Measurements from ENCODE around the gene DDOST.
A peak's percentile ranks its signal among the peaks of the same experiment; 100 is the strongest.

Gene DDOST

DNA sequence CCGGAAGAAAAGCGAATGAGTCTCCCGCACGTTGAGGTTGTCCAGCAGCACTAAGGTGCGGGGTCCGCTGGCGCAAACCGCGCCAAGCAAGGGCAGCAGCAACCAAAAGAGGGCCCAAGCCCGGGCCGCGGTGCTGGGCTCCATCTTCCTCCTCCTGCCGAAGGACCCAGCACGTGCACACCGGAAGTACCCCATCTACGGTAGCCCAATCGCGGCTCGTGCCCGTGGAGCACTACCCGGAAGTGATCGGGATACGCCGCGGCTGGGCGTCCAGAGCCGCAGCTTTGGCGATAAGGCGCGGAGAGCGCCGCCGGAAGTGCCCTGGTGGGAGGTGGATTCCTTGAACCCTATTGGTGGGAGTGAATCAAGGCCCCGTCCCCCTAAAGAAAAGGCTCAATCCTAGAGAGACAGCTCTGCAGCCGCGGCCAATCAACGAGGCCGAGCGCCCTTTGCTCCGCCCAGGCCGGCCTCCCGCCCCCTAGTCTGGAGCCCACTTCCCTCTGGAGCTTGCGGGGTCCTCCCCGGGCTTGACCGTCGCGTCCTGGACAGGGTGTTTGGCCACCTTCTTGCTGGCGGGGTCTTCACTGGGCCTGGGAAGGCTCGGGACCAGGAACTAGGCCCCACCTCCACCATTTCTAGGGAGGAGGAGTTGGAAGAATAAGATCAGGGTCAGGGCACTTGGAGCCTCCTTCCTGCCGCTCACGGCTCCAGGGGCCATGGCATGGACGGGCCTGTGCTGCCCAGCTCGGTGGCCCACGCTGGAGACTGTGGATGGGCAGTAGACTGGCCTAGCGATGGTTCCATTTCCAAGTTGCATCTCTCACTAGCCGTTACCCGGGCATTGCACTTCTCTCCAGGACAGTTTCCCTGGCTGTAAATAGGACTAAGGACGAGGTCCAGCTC, at the start of gene DDOST:
Gene DDOST, minus strand, starts transcription at position 163 of the 903 bp plus-strand sequence. Its CDS starts 19 bp downstream, at position 144.
- DNase-seq (ENCODE audit: low spot score): peak; percentile 96

DNA sequence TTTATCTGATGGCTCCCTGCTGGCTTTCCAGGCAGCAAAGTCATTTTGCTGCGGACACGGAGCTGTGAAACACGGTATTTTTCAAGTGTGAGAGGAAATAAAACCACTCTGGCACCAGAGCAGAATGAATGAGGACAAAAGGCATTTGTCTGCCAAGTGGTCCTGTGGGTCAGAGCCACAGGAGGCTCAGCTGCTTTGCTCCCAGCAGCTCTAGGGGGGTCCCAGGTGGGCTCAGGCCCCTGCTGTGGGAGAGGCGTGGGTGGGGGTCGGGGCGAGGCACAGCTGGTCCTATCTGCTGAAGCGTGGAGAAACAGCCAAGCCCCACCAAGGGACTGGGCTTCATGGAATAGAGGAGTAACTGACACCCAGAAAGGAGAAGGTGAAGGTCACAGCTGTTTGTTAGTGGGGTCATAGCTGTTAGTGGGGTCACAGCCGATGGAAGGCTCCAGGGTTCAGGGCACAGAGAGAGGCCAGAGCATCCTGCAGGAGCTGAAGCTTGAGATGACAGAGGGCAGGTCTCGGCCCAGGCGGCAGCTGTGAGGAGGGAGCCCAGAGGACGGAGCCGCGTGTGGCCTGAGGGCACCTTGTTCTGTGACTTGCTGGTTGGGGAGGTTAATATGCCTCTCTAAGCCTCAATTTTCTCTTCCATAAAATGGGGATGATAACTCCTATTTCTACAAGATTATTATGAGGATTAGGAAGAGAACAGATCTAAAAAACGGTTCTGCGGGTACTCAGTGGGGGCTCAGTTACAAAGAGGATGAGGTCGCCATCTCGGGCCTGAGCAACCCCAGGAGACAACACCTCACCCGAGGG, 49.5 kb upstream of the DDOST start:
- no peak for DNase-seq (ENCODE audit: low spot score)

DNA sequence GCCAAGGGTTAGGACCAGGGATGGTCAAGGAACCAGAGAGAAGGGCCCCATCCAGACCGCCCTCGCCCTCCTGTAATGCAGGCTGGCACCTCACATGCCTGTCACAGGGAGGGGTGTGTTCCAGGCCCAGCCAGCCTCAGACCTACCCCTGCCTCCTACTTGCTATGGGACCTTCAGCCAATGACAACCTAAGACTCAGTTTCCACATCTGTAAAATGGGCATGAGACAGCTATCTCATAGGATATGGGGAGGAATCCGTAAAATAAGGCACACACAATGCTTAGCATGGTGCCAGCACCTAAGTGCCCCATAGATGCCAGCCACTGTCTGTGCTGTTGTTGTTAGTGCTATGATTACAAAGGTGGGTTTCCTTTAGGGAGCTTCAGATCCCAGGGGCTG, 48.7 kb upstream of the DDOST start:
- no peak for DNase-seq (ENCODE audit: low spot score)

DNA sequence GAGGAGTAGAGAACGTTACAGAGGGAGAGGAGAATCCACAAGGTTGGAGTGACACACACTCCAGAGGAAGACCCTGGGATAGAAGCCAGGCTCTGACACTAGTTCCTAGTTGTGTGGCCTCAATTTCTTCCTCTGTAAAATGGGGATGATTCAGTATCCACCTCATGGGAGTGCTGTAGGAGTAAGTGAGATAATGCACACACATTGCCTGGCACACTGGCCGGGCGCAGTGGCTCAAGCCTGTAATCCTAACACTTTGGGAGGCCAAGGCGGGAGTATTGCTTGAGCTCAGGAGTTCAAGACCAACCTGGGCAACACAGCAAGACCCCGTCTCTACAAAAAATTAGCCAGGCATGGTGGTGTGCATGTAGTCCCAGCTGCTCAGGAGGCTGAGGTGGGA, 47.7 kb upstream of the DDOST start:
- DNase-seq (ENCODE audit: low spot score): no peak

DNA sequence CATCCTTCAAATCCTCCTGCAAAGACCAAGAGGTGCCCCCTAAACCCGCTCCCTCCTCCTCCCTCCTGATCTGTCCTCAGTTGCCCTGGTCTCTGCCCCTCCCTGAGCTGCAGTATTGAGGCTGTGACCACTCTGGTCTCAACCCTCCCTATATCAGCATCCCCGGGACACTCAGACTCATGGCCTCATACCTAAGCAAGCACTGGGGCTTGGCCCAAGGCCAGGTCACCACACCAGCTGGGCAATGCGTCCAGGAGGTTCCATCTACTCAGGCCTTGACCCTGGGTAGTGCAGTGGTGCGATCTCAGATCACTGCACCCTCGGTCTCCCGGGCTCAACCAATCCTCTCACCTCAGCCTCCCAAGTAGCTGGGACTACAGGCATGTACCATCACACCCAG, 46.9 kb upstream of the DDOST start:
- DNase-seq (ENCODE audit: low spot score): no peak

DNA sequence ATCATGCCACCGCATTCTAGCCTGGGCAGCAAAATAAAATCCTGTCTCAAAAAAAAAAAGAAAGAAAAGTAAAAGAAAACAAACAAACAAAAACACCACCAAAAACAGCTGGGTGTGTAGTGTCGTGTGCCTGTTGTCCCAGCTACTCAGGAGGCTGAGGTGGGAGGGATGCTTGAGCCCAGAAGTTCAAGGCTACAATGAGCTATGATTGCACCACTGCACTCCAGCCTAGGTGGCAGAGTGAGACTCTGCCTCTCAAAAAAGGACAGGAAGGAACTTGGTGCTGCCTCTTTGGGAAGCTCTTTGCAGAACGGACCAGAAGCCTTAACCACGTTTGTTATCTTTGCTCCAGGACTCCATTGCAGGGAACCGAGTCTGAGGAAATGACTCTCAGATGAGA, 45.7 kb upstream of the DDOST start:
- no peak for DNase-seq (ENCODE audit: low spot score)

DNA sequence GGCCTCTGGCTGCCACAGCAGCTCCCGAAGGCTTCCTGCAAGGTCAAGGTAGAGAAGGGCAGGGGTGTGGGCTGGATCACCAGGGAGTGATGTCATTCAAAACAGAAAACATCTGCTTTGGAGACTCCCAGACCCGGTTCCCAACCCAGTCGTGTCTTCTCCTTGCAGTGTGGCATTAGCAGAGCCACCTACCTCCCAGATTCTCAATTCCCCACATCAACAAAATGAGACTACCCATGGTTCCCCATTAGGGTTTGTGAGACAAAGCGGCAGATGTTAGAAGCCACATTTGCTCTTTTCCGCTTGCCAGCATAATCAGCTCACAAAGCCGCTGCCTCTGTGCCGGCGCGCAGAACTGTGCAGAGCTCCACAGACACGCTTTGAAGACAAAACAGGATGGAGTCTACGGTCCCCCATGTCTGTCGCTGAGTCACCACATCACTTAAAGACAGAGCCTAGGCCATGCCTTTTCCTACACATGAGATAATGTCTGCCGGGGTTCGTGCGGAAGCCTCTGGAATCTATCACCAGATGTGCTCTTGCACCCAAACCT, 44.1 kb upstream of the DDOST start:
- DNase-seq (ENCODE audit: low spot score): no peak

DNA sequence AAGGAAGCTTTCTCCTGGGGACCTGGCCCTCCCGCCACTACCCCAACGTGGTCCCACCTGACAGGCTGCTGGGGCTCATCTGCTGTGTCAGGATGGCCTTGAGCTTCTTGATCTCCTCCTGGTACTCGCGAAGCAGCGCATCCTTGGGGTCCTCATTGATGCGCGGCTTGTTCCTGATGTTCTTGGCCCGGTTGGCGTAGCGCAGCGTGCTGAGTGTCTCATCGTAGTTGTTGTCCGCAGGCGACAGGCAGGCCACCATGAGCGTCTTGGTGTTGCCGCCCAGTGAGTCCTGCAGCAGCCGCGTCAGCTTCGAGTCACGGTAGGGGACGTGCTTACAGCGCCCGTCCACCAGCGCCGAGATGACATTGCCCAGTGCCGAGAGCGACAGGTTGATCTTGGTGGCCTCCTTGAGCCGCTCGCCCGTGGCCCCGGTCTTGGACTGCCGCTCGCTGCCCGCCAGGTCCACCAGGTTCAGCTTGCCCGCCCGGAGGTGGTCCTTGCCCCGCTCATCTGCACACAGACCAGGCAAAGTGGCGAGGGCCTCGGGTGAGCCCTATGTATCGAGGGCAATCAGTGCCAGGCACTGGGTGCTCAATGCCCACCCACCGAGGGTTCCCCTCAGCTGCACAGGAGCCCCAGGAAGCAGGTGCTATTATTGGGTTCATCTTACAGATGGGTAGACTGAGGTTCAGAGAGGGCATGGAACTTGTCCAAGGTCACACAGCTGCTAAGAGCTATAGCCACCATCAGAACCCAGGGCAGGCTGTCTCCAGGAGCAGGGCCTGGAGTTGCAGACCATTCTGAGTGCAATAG, 43.4 kb upstream of the DDOST start:
- no peak for DNase-seq (ENCODE audit: low spot score)

DNA sequence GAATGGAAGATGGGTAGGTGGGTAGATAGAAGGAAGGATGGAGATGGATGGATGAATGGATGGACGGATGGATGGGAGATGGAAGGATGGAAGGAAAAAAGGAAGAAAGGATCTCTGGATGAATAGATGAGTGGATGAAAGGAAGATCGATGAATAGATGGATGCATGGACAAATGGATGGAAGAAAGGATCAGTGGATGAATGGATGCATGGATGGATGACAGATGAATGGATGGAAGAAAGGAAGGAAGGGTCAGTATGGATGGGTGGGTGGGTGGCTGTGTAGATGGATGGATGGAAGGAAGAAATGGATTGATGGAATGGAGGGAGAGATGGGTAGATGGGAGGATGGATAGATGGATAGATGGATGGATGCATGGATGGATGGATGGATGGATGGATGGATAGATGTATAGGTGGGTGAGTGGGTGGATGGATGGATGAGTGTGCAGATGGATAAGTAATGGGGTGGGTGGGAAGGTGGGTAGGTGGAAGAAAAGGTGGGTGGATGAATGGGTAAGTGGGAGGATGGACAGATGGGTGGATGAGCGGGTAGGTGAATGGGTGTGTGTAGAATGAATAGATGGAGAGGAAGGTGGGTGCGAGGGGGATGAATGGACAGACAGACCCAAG, 42.1 kb upstream of the DDOST start:
- DNase-seq (ENCODE audit: low spot score): no peak

DNA sequence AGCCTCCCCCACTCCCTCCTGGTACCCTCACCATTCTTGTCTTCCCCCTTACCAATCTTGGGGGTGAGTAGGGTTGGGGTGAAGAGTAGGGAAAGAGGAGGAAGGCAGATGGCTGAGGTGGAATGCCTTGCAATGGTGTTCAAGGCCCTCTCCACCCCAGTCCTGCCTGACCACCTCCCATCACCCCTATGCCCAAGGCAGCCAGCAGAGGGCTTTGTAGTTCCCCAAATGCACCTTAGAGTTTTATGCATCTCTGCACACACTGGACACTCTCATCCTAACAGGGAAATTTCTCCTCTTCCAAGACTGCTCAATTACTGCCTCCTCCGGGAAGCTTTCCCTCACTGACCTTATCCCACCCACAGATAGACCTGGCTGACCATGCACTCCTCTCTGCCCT, 41.2 kb upstream of the DDOST start:
- DNase-seq (ENCODE audit: low spot score): peak; percentile 53

DNA sequence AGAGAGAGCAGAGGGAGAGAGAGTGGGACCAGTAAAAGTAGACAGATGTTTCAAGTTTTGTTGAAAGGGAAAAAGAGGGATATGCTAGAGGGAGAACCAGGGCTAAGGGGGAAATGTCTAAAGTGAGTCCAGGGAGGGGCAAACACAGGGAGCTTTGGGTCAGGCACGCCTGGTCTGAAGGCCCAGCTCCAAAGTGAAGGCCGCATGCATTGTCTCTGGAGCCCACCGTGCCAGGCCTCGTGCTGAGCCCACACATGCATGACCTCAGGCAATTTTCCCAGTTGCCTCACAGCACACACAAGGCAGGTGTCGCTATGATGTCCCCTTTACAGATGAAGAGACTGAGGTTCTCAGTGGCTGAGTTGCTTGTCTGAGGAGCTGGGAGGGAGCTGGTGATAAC, 40.7 kb upstream of the DDOST start:
- DNase-seq (ENCODE audit: low spot score): no peak

DNA sequence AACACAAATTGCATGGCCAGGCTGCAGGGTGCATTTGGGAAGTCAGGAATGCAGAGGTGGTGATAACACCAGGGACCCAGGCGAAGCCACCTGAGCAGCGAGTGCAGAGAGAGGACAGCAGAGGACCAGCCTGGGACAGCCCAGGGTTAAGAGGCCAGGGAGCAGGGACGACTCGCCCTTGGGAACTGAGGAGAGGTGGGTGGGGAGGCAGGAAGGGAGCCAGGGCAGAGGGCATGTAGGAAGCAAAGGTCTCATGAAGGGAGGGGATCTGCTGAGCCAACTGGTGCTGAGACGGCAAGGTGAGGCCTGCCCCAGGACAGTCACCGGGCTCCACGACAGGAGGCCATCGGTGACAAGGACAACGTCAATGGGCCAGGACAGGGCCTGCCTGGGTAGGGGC, 40.3 kb upstream of the DDOST start:
- DNase-seq (ENCODE audit: low spot score): no peak

DNA sequence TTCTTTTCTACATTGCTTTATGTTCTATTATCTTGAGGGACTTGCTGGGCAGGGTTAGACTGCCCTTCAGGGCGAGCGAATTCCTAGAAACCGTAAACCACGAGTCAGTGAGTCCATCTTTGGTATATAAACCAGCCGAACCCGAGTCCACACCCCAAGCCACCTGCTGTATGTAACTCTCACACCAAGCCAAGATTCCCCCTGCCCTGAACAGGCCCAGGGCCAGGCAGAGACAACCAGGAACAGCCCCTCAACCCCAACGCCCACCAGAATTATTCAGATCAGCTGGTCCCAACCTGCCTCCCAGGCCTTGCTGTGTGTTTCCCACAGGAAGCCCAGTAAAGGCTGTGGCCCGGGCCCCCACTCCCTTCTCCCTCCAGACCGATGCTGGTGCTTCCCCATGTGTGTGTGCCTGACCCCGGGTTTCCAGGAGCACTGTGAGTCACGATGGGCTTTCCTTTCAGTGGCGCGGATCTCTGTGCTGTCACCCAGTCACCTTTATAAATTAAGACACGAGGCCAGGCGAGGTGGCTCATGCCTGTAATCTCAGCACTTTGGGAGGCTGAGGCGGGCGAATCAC, 39.6 kb upstream of the DDOST start:
- DNase-seq (ENCODE audit: low spot score): no peak

DNA sequence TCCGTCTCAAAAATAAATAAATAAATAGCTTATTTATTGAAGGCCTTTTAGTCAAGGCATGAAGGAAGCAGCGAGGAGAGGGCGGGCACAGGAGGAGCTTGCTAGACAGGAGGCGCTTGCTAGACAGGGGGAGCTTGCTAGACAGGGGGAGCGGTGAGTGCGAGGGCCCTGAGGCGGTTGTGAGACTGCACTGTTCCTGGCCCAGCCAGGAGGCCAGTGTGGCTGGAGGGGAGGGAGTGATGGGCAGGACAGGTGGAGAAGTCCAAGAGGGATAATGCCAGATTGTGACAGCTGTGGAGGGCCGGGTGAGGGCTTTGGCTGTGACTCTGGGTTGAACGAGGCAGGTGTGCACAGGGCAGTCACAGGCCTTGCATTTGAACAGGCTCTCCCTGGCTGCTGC, 38.4 kb upstream of the DDOST start:
- DNase-seq (ENCODE audit: low spot score): no peak

DNA sequence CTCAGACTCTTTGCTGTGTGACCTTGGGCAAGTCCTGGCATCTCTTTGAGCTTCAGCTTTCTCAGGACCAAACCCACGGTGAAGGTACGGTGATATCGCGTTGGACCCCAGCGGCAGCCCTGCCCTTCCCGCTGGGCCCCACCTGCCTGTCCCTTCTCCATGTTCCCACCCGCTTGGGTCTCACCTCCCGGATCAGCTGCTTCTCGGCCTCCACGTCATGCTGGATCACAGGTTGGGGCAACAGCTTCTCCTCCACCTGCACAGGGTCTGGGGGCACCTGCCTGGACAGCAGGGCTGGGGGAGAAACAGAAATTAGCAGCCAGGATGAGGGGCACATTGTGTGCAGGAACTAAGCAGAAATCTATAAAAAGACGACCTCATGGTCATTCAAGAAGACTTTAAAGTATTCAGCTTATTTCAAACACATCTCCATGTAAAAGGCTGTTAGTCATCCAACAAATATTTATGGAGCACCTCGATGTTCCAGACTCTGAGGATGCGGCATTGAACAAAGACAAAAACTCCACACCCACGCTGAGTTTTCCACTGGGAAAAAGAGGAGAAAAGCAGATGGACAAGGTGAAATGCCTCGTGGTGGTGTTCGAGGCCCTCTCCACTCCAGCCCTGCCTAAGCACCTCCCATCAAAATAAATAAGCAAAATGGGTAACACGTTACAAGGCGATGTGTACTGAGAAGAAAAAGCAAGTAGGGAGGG, 37.2 kb upstream of the DDOST start:
- DNase-seq (ENCODE audit: low spot score): no peak

DNA sequence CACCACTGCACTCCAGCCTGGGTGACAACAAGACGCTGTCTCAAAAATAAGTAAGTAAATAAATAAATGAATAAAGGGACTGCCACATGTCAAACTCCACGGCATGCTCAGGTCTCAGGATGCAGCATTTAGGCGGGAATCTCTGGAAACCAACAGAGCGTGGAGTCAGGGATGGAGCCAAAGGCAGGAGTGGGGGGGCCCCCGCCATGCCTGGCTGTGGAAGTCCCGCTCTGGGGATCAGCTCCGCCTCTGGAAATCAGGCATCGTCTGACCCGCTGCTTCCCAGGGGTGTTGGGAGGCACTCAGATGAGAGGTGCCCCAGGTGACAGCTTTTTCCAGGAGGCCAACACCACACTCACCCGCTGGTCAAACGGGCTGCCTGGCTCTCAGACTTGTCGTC, 36.4 kb upstream of the DDOST start:
- no peak for DNase-seq (ENCODE audit: low spot score)

DNA sequence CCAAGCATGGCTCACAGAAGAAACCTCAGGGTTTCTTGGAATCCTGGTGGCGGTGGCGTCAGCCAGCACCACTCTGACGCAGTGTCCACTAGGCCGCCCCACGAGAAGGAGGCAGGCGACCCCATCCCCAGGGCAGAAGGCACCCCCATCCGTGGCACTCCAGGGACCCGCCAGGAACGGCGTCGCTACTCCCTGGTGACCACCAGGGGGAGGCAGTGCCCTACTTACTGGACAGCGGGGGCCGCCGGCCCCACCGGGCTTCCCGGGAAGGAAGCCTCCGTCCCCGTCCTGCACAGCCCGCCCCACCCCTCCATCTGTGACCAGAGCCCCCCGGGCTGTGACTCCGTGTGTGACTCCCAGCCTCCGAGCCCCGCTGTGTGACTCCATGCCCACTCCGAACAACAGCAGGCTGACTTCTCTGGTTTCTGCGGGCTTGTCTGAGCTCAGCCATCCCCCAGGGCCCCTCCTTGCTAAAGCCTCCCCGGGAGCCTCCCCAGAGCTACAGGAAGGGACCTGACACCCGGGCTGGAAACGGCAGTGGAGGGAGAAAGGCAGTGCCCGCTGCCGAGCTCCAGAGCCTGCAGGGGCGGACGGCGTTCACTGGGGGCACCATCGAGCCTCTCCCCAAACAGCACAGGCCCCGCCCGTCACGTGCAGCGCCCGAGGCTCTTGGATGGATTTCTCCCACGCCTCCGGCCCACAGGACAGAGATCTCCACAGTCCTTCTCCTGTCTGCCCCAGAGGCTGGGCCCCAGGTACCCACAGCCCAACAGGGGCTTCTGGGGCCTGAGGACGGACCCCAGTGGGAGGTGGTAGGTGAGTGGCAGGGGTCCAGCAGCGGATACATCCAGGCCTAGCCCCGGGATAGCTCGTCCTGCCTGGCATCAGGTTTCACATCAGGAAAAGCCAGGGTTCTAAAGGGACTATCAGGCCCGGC, 35.5 kb upstream of the DDOST start:
- peak; percentile 90 for DNase-seq (ENCODE audit: low spot score)

DNA sequence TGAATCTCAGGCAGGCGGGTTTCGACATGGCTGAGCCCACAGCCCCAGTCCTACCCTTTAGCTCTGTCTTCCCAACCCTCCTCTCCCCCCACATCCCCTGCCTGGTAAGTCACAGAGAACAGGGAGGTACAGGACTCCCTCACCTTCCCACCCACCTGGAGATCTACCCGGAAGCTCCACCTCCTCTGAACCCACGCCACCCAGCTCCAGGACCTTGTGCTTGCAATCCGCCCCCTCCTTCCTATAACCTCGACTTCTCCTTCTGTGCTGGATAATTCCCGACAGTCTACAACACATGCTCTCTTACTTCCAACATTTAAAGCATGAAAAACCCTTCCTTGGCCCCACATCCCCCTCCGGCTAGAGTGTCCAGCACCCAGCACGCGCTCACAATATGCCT, 34.3 kb upstream of the DDOST start:
- DNase-seq (ENCODE audit: low spot score): no peak

DNA sequence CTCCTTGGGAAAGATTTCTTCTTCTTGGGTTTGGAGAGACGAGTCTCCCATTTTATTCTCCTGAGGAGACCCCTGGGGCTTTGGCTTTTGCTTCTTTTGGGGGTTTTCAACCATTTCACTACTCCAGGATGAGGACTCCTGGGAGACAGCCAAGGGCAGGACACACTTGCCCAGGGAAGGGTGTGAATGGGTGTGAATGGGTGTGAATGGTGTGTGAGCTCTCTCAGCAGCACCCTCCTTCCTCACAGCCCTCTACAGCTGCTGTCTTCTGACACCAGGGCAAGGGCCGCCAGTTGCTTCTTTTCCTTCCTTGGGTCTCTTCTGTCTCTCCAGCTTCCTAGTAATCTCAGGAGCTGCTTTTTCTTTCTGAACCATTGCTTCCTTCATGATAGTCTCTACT, 32.5 kb upstream of the DDOST start:
- DNase-seq (ENCODE audit: low spot score): no peak
